ENCODE results near the gene TEX101.
A peak's percentile ranks its signal among the peaks of the same experiment; 100 is the strongest.

TEX101 gene

GRCh38 chr19:43447655-43448054 lies 33.0 kb downstream of the TEX101 start:
- H3K4me1 Mint-ChIP-seq (ENCODE audit: low read depth), result peaks cover 33% of the 10 kb centered on the region
- no peak overlapping the region for H3K27ac Mint-ChIP-seq
- H3K27me3 Mint-ChIP-seq (ENCODE audit: low read depth), result no peaks in the 10 kb centered on the region
- H3K4me3 Mint-ChIP-seq, result no peak overlapping the region
- H3K9me3 Mint-ChIP-seq, result peaks cover 6% of the 10 kb centered on the region
- H3K36me3 Mint-ChIP-seq (ENCODE audit: low read depth), result peaks cover 5% of the 10 kb centered on the region

- Mint-ChIP-seq H3K4me3 (peak overlapping the region; percentile 7), H3K4me1 (ENCODE audit: low read depth) (peaks cover 30% of the 10 kb centered on the region), H3K27me3 (ENCODE audit: low read depth) (peaks cover 7% of the 10 kb centered on the region), H3K36me3 (ENCODE audit: low read depth) (peaks cover 6% of the 10 kb centered on the region), H3K27ac (peak overlapping the region; percentile 76), H3K9me3 (peaks cover 8% of the 10 kb centered on the region)
Observed at GRCh38 chr19:43450545-43450997, 35.9 kb downstream of the TEX101 start.

GRCh38 chr19:43452582-43452981 lies 37.9 kb downstream of the TEX101 start:
- Mint-ChIP-seq H3K9me3 (peaks cover 8% of the 10 kb centered on the region), H3K27me3 (ENCODE audit: low read depth) (peaks cover 9% of the 10 kb centered on the region), H3K4me3 (no peak overlapping the region), H3K27ac (no peak overlapping the region), H3K4me1 (ENCODE audit: low read depth) (peaks cover 24% of the 10 kb centered on the region), H3K36me3 (ENCODE audit: low read depth) (peaks cover 6% of the 10 kb centered on the region)

- H3K27ac Mint-ChIP-seq, result no peak overlapping the region
- peaks cover 9% of the 10 kb centered on the region for H3K27me3 Mint-ChIP-seq (ENCODE audit: low read depth)
- peaks cover 8% of the 10 kb centered on the region for H3K9me3 Mint-ChIP-seq
- H3K4me1 Mint-ChIP-seq (ENCODE audit: low read depth), result peaks cover 22% of the 10 kb centered on the region
- H3K36me3 Mint-ChIP-seq (ENCODE audit: low read depth), result peaks cover 6% of the 10 kb centered on the region
- H3K4me3 Mint-ChIP-seq, result no peak overlapping the region
Observed at GRCh38 chr19:43454031-43454430, 39.3 kb downstream of the TEX101 start.

GRCh38 chr19:43455321-43456113 lies 40.8 kb downstream of the TEX101 start:
- peaks cover 8% of the 10 kb centered on the region for H3K9me3 Mint-ChIP-seq

GRCh38 chr19:43457809-43458208 lies 43.1 kb downstream of the TEX101 start:
- no peaks in the 10 kb centered on the region for H3K36me3 Mint-ChIP-seq (ENCODE audit: low read depth)
- H3K9me3 Mint-ChIP-seq, result no peaks in the 10 kb centered on the region
- H3K4me1 Mint-ChIP-seq (ENCODE audit: low read depth), result peaks cover 4% of the 10 kb centered on the region
- no peak overlapping the region for H3K4me3 Mint-ChIP-seq
- peaks cover 12% of the 10 kb centered on the region for H3K27me3 Mint-ChIP-seq (ENCODE audit: low read depth)
- H3K27ac Mint-ChIP-seq, result no peak overlapping the region

More at GRCh38 chr19:43455321-43456113, 40.8 kb downstream of the TEX101 start:
- H3K27ac Mint-ChIP-seq, result no peak overlapping the region
- H3K4me1 Mint-ChIP-seq (ENCODE audit: low read depth), result peaks cover 16% of the 10 kb centered on the region
- H3K4me3 Mint-ChIP-seq, result no peak overlapping the region
- H3K36me3 Mint-ChIP-seq (ENCODE audit: low read depth), result peaks cover 6% of the 10 kb centered on the region
- peaks cover 12% of the 10 kb centered on the region for H3K27me3 Mint-ChIP-seq (ENCODE audit: low read depth)

- H3K27ac Mint-ChIP-seq, result no peak overlapping the region
Observed at GRCh38 chr19:43460362-43461016, 45.8 kb downstream of the TEX101 start.

GRCh38 chr19:43461303-43461702 lies 46.6 kb downstream of the TEX101 start:
- Mint-ChIP-seq H3K36me3 (ENCODE audit: low read depth) (no peaks in the 10 kb centered on the region), H3K27me3 (ENCODE audit: low read depth) (peaks cover 4% of the 10 kb centered on the region), H3K4me1 (ENCODE audit: low read depth) (peaks cover 15% of the 10 kb centered on the region), H3K27ac (no peak overlapping the region), H3K9me3 (no peaks in the 10 kb centered on the region), H3K4me3 (peak overlapping the region; percentile 39)

More at GRCh38 chr19:43460362-43461016, 45.8 kb downstream of the TEX101 start:
- peaks cover 6% of the 10 kb centered on the region for H3K27me3 Mint-ChIP-seq (ENCODE audit: low read depth)
- peaks cover 15% of the 10 kb centered on the region for H3K4me1 Mint-ChIP-seq (ENCODE audit: low read depth)
- no peak overlapping the region for H3K4me3 Mint-ChIP-seq
- no peaks in the 10 kb centered on the region for H3K36me3 Mint-ChIP-seq (ENCODE audit: low read depth)
- no peaks in the 10 kb centered on the region for H3K9me3 Mint-ChIP-seq

GRCh38 chr19:43462383-43462782 lies 47.7 kb downstream of the TEX101 start:
- H3K4me3 Mint-ChIP-seq, result peak overlapping the region; percentile 36
- H3K27me3 Mint-ChIP-seq (ENCODE audit: low read depth), result peaks cover 4% of the 10 kb centered on the region
- no peaks in the 10 kb centered on the region for H3K36me3 Mint-ChIP-seq (ENCODE audit: low read depth)
- H3K27ac Mint-ChIP-seq, result peak overlapping the region; percentile 3
- no peaks in the 10 kb centered on the region for H3K9me3 Mint-ChIP-seq
- H3K4me1 Mint-ChIP-seq (ENCODE audit: low read depth), result peaks cover 18% of the 10 kb centered on the region

- Mint-ChIP-seq H3K27me3 (ENCODE audit: low read depth) (peaks cover 4% of the 10 kb centered on the region), H3K4me3 (peak overlapping the region; percentile 95), H3K4me1 (ENCODE audit: low read depth) (peaks cover 20% of the 10 kb centered on the region), H3K9me3 (no peaks in the 10 kb centered on the region), H3K27ac (peak overlapping the region; percentile 98), H3K36me3 (ENCODE audit: low read depth) (no peaks in the 10 kb centered on the region)
Observed at GRCh38 chr19:43462785-43463380, 48.2 kb downstream of the TEX101 start.

GRCh38 chr19:43463381-43464133 lies 48.9 kb downstream of the TEX101 start:
- peaks cover 27% of the 10 kb centered on the region for H3K4me1 Mint-ChIP-seq (ENCODE audit: low read depth)
- H3K9me3 Mint-ChIP-seq, result no peaks in the 10 kb centered on the region
- H3K27ac Mint-ChIP-seq, result peak overlapping the region; percentile 98
- peaks cover 4% of the 10 kb centered on the region for H3K27me3 Mint-ChIP-seq (ENCODE audit: low read depth)
- H3K4me3 Mint-ChIP-seq, result peak overlapping the region; percentile 95
- H3K36me3 Mint-ChIP-seq (ENCODE audit: low read depth), result no peaks in the 10 kb centered on the region

- H3K27ac Mint-ChIP-seq, result peak overlapping the region; percentile 98
- no peaks in the 10 kb centered on the region for H3K9me3 Mint-ChIP-seq
- H3K27me3 Mint-ChIP-seq (ENCODE audit: low read depth), result peaks cover 4% of the 10 kb centered on the region
- H3K4me3 Mint-ChIP-seq, result peak overlapping the region; percentile 95
- peaks cover 31% of the 10 kb centered on the region for H3K4me1 Mint-ChIP-seq (ENCODE audit: low read depth)
- no peaks in the 10 kb centered on the region for H3K36me3 Mint-ChIP-seq (ENCODE audit: low read depth)
Observed at GRCh38 chr19:43464134-43464775, 49.6 kb downstream of the TEX101 start.

- Mint-ChIP-seq H3K4me1 (ENCODE audit: low read depth) (peaks cover 34% of the 10 kb centered on the region), H3K27ac (peak within 1 kb of the TSS; percentile 32), H3K27me3 (ENCODE audit: low read depth) (no peaks in the 10 kb centered on the region), H3K9me3 (no peaks in the 10 kb centered on the region), H3K36me3 (ENCODE audit: low read depth) (no peaks in the 10 kb centered on the region), H3K4me3 (peak within 1 kb of the TSS; percentile 95)
Observed at GRCh38 chr19:43465468-43466120, 50.9 kb downstream of the TEX101 start, which contains the start of gene LYPD3. Gene LYPD3 (minus strand): TSS chr19:43465608. CDS start chr19:43465571, 37 bp downstream.

Measured in T-helper 1 cell treated with Interleukin-12 subunit alpha and Interleukin-12 subunit beta and Interleukin-4 antibody, amounts not matched to agents 30 μg/mL and 1 μg/mL, for 36 hours (primary cell).